ENCODE results near the gene PEX13. TPM values are rescaled to one million over a fixed set of nuclear protein-coding genes. Genes with fewer than 3 reads are reported as not detected.

The PEX13 gene
- total and polyA plus RNA-seq, 2 of the 4 experiments (the other 2 are of a cell fraction), result 12.1 to 34.8 TPM

DNA sequence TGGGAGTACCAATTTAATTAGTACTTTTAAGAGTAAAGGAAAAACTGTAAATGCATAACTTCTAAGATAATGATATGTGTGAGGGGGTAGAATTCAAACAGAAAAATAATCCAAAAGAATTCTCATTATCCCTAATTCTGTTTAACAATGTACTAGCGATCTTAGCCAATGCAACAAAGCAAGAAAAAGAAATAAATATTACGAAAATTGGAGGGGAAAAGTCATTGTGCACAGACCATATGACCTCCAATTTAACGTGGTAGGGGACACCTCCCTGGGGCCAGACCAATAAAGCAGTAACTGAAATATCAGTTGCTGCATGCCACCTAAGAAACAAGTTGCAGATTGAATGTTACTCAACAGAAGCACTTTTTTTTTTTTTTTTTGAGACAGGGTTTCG lies 25.9 kb upstream of the PEX13 start:
- H2AFZ ChIP-seq (replicated peaks; ENCODE audit: low read length, poor library complexity), result no peak overlapping the region
- no peak overlapping the region for H3K4ac ChIP-seq (ENCODE audit: low read depth, low read length)
- POLR2A ChIA-PET (ENCODE audit: unreplicated experiment), result no interaction called here
- no peaks in the 10 kb centered on the region for H3K79me1 ChIP-seq (ENCODE audit: low read depth in 1 of 2, low read length in 2 of 2)
- no peaks in the 10 kb centered on the region for H3K9me1 ChIP-seq (ENCODE audit: insufficient read depth, low read length)
- no peak overlapping the region for H3K4me3 ChIP-seq (ENCODE audit: insufficient read depth, low read depth, low read length)
- H4K5ac ChIP-seq (ENCODE audit: low read depth, low read length), result no peak overlapping the region
- no peak overlapping the region for H2BK20ac ChIP-seq (ENCODE audit: low read depth, low read length)
- H2AK9ac ChIP-seq (replicated peaks; ENCODE audit: low read depth, low read length, poor library complexity), result no peak overlapping the region
- in situ Hi-C loops (cut with MboI; ENCODE audit: low sequenced_read_pairs) (no loop called here), intact Hi-C loops (cut with micrococcal nuclease) (no loop called here), dilution Hi-C loops (cut with HindIII; ENCODE audit: low sequenced_read_pairs, unreplicated experiment) (no loop called here)
- no peak for TF ChIP-seq RAD21 (IDR thresholded peaks at IDR 0.05; ENCODE audit: low read length)
- TF ChIP-seq, protein P1, sequence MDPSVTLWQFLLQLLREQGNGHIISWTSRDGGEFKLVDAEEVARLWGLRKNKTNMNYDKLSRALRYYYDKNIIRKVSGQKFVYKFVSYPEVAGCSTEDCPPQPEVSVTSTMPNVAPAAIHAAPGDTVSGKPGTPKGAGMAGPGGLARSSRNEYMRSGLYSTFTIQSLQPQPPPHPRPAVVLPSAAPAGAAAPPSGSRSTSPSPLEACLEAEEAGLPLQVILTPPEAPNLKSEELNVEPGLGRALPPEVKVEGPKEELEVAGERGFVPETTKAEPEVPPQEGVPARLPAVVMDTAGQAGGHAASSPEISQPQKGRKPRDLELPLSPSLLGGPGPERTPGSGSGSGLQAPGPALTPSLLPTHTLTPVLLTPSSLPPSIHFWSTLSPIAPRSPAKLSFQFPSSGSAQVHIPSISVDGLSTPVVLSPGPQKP (IDR thresholded peaks at IDR 0.05; ENCODE audit: borderline replicate concordance, low read depth, low read length), result no peak
- no peak for TF ChIP-seq FOS (IDR thresholded peaks at IDR 0.05; ENCODE audit: low read depth, low read length)
- no peak for TF ChIP-seq POLR2A (IDR thresholded peaks at IDR 0.05; ENCODE audit: low read depth, low read length)
- TF ChIP-seq, protein P2, sequence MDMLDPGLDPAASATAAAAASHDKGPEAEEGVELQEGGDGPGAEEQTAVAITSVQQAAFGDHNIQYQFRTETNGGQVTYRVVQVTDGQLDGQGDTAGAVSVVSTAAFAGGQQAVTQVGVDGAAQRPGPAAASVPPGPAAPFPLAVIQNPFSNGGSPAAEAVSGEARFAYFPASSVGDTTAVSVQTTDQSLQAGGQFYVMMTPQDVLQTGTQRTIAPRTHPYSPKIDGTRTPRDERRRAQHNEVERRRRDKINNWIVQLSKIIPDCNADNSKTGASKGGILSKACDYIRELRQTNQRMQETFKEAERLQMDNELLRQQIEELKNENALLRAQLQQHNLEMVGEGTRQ (IDR thresholded peaks at IDR 0.05; ENCODE audit: low read depth, low read length), result no peak
- TF ChIP-seq MAZ (IDR thresholded peaks at IDR 0.05; ENCODE audit: borderline replicate concordance, low read depth, low read length), result no peak
- no peak for TF ChIP-seq MXI1 (IDR thresholded peaks at IDR 0.05; ENCODE audit: borderline replicate concordance, low read depth, low read length)
- no peak for TF ChIP-seq NFE2L2 (IDR thresholded peaks at IDR 0.05; ENCODE audit: low read depth, low read length)
- no peak for TF ChIP-seq CEBPB (IDR thresholded peaks at IDR 0.05; ENCODE audit: low read depth, low read length)
- ATAC-seq (ENCODE audit: low read depth), result no peak
- H3K4me2 ChIP-seq (ENCODE audit: low read depth, low read length), result no peak overlapping the region
- no peak for DNase-seq
- no TSS peak for BruUV-seq (replicated peaks)
- no peaks in the 10 kb centered on the region for H4K20me1 ChIP-seq (ENCODE audit: insufficient read depth, low read length)
- no peak overlapping the region for H2BK120ac ChIP-seq (ENCODE audit: low read depth, low read length)
- H3K23ac ChIP-seq (ENCODE audit: low read depth, low read length), result no peak overlapping the region
- H3K56ac ChIP-seq (ENCODE audit: extremely low read depth, insufficient read depth, low read length), result no peak overlapping the region
- no peak overlapping the region for H4K8ac ChIP-seq (ENCODE audit: low read depth in 2 of 2, low read length in 2 of 2)
- H3K27ac ChIP-seq (ENCODE audit: insufficient read depth, low read length), result no peak overlapping the region
- peaks cover 5% of the 10 kb centered on the region for H3K9me3 ChIP-seq (ENCODE audit: control insufficient read depth, insufficient read depth, low read length)
- no peak overlapping the region for H4K91ac ChIP-seq (ENCODE audit: insufficient read depth, low read depth, low read length)
- H3K9ac ChIP-seq (ENCODE audit: low read depth, low read length), result no peak overlapping the region
- CTCF ChIA-PET, result interaction anchor here (0.7 kb wide), 1 partner anchor 306 kb away, joined by 3 read pairs; no protein-coding TSS in a partner anchor
- WGBS, 2 experiments (ENCODE audit: extremely low coverage in 2 of 2, insufficient read length in 1 of 2), result no CpG with 5 or more reads among the region's 4 CpGs
- no peaks in the 10 kb centered on the region for H3K4me1 ChIP-seq (ENCODE audit: control insufficient read depth, insufficient read depth, low read length)
- H2BK15ac ChIP-seq (ENCODE audit: low read depth, low read length), result no peak overlapping the region
- no peak overlapping the region for H3K14ac ChIP-seq (replicated peaks; ENCODE audit: low read depth, low read length)
- H2BK5ac ChIP-seq (ENCODE audit: low read depth, low read length, poor library complexity, severe bottlenecking), result no peak overlapping the region
- H3K18ac ChIP-seq (ENCODE audit: low read depth, low read length), result no peak overlapping the region
- H2AK5ac ChIP-seq (ENCODE audit: low read depth, low read length), result no peak overlapping the region
- H3K36me3 ChIP-seq (ENCODE audit: control insufficient read depth, insufficient read depth, low read length), result no peaks in the 10 kb centered on the region
- no peaks in the 10 kb centered on the region for H3K27me3 ChIP-seq (ENCODE audit: control insufficient read depth, insufficient read depth, low read length)
